Stimulated activated naive CD4-positive, alpha-beta T cell treated with Interleukin-2 at 50 U/mL for 16 hours (primary cell): ENCODE data around the gene CTSD.
A peak's percentile ranks its signal among the peaks of the same experiment; 100 is the strongest.
"Not testable (repeated sequence)": the region's sequence is repeated elsewhere in the genome, so short reads cannot be mapped to it uniquely, and the experiment has no call there.

Source experiments
- DNase-seq: peaks from one replicate; lab custom pipeline; 2025; lab: John Stamatoyannopoulos, UW

CTSD gene

DNA sequence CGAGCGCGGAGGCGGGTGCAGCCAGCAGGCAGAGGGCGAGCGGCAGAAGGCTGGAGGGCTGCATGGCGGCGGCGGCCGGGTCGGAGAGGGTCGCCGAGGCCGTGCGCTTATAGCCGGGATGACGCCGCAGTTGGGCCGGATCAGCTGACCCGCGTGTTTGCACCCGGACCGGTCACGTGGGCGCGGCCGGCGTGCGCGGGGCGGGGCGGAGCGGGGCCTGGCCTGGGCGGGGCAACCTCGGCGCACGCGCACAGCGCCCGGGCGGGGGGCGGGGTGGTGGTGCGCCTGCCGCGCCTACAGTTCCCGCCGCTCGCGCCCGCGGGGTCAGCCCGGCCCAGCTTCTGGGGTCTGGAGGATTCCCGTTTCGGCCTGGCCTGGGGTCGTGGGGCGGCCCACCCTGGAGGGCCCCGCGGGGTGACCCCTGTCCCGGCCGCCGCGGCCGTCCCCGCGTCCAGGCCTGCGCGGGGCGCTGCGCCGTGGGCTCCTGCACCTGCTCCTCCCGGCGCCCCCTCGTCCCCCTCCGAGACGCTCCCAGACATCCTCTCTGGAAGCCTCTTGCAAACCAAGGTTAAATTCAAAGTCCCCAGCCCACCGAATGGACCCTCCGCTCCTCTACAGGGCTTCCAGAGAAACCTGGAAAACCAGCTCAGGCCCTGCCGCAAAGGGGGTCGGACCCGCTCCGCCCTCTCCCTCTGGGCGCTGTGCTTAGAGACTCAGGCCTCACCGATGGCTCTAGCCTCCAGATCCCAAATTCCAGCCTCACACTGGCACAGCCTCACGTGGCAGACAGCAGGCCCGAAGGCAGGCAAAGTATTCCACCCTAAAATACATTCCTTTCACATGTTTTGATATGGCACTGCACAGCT, at the start of gene CTSD:
Gene CTSD (minus strand): TSS at position 132 of the 866 bp plus-strand sequence. CDS start 68 bp downstream, at position 64.
- DNase-seq, result peak; percentile 79

DNA sequence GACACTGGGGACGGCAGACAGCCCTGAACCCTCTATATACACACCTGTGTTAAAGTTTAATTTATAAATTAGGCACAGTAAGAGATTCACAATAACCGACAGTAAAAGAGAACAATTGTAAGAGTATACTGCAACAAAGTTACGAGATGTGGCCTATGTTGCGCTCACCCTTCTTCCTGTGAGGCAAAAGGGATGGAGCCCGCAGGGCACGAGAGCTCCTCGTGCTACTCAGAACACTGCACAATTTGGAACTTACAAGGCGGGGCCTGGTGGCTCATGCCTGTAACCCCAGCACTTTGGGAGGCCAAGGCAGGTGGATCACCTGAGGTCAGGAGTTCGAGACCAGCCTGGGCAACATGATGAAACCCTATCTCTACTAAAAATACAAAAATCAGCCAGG, 49.6 kb upstream of the CTSD start:
- DNase-seq, result not testable (repeated sequence)

DNA sequence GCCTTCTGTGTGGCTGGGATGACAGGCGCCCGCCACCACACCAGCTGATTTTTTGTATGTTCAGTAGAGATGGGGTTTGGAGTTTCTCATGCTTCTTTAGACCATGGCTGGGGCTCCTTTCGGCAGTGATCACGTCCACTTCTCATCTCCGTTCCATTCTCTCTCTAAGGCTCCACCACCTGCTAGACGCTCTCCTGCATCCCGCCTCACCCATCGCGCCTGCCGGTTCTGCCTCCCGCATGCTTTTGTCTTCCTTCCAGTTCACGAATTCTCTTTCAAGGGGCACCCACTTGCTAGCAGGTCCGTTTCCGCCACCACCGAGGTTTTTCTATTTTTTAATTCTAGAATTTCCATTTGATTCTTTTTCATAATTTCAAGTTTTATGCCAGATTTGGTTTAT, 49.1 kb upstream of the CTSD start:
- DNase-seq, result no peak

DNA sequence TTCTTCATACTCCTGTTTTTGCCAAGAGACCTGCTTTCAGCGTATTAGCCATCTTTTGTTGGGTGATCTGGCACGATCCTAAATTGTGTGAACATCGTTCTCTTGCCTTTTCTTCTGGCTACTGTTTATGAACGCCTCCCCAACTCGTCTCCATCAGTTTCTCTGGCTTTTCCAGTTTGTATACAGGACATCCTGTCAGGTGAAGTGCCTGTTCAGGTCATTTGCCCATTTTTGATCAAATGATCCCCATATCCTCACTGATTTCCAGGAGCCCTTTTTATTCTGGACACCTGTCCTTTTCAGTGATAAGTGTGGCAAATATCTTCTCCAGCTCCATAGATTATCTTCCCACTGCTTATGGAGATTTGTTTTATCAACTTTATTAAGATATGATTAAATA, 48.5 kb upstream of the CTSD start:
- no peak for DNase-seq

DNA sequence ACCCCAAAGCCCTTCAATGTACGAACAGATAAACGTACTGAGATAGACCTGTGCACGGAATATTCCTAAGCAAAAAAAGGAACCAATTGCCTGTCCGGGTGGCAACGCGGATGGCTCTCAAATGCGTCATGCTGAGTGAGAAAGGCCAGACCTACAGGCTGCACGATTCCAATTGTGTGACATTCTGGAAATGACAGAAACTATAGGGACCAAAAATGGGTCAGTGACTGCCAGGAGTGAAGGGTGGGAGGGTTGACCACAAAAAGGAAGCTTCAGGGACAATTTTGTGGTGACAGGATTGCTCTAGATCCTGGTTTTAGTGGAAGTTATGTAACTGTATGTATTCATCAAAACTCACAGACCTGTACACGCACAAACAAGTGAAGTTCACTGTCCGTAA, 47.0 kb upstream of the CTSD start:
- no peak for DNase-seq

DNA sequence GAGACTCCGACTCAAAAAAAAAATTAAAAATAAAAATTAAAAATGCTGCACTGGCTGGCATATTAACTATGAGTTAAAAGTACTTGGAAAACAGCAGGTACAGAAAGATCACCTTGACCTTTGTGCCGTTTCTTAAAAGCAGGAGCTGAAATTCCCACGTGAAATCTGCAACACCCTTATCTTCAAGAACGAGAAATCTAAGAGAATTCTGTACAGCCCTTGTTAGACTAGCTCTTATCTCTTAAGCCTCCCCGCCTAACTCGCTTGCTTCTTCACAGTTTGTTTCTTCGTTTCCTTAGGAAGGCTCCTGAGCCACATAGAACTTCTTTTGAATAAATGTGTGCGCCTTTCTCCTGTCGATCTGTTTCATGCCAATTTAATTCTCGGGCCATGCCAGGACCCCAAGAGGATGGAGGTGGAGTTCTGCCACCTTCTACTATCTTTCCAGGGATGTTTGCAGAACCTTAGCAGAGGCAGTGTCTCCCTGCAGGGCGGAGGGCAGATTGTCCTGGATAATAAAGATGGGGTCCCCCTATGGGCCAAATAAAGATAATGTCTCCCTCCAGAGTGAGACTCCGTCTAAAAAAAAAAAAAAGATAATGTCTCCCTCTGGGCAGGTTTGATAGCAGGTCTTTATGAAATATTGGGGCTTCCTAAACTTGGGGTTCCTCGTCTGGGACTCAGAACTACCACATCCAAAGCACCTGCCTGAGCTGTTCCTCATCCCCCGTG, 43.7 kb upstream of the CTSD start:
- no peak for DNase-seq

DNA sequence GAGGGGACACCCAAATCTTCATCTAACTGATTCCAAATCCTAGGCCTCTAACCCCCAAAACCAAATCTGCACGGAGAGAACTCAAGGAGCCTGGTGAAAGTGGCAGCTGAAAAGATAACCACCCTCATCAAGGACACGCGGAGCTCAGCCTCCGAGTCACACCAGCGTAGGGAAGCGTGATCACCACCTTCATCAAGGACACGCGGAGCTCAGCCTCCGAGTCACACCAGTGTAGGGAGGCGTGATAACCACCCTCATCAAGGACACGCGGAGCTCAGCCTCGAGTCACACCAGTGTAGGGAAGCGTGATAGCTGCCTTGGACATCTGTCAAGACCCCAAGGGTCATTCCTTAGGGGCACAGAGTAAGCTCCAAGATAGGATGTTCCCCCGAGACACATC, 41.8 kb upstream of the CTSD start:
- no peak for DNase-seq

DNA sequence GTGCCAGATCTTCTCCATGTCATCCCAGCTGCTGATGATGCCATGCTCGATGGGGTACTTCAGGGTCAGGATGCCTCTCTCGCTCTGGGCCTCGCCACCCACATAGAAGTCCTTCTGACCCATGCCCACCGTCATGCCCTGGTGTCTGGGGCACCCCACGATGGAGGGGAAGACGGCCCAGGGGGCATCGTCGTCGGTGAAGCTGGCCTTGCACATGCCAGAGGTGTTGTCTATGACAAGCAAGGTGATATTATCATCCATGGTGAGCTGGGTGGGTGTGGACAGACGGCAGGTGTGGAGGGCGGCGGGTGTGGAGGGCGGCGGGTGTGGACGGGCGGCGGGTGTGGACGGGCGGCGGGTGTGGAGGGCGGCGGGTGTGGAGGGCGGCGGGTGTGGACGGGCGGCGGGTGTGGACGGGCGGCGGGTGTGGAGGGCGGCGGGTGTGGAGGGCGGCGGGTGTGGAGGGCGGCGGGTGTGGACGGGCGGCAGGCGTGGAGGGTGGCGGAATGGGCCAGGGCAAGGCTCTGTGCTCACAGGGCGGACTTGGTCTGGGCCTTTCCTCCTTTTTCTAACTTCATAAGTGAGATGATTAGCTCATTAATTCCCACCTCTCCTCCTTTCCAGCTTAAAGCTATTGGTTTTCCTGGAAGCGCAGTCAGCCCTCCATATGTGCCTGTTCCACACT, 40.2 kb upstream of the CTSD start:
- not testable (repeated sequence) for DNase-seq

DNA sequence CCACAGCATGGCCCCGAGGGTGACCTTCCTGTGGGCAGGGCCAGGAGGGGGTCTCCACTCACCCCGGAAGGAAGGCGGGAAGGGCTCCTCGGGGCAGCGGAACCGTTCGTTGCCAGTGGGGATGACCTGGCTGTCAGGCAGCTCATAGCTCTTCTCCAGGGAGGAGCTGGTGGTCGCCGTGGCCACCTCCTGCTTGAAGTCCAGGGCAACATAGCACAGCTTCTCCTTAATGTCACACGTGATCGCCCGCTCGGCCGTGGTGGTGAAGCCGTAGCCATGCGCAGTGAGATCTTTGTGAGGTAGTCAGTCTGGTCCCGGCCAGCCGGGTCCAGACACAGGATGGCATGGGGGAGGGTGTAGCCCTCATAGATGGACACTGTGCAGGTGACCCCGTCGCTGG, 39.5 kb upstream of the CTSD start:
- DNase-seq, result no peak

DNA sequence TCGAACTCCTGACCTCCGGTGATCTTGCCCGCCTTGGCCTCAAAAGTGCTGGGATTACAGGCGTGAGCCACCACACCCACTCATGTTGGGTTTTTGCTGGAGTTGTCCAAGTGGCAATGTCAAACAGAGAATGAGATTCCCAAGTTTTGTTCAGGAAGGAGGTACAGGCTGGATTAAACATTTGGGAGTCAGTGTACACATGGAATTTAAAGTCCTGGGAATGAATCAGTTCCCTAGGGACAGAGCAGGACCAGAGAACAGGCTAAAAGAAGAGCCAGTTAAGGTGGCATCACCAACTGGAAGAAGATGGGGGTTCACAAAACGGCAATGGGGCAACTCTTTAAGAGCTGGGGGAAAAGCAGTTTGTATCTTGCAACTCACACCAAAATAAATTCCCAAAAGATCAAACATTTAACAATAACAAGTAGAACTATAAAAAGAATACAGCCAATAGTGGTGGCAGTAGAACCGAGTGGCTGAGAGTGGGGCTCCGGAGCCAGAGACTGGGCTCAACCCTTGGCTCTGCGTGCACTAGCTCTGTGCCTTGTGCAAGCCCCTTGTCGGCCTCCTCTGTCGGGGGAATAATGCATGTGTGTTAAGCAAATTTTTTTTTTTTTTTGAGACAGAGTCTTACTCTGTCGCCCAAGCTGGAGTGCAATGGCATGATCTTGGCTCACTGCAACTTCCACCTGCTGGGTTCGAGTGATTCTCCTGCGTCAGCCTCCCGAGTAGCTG, 33.8 kb upstream of the CTSD start:
- DNase-seq, result no peak

DNA sequence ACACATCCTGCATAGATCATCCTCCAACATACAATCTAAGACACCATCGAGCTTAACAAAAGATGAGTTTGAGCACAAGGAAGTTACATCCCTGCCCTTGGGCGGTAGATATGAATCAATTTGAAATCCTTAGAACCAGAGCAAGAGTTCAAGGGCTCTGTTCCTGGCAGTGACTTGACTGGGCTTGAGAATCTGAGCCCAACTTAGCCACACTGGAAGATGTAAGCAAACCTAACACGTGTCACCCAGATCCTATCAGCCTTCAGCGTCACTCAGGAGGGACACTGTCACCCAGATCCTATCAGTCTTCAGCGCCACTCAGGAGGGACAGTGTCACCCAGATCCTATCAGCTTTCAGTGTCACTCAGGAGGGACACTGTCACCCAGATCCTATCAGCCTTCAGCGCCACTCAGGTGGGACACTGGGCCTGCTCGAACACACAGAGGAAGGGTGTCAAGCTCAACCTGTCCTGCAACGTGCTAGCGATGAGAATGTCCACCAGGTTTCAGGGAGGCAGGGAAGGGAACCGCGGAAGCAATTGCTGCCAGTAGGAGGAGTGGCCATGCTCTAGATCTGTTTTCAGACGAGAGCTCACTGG, 32.8 kb upstream of the CTSD start:
- DNase-seq, result no peak

DNA sequence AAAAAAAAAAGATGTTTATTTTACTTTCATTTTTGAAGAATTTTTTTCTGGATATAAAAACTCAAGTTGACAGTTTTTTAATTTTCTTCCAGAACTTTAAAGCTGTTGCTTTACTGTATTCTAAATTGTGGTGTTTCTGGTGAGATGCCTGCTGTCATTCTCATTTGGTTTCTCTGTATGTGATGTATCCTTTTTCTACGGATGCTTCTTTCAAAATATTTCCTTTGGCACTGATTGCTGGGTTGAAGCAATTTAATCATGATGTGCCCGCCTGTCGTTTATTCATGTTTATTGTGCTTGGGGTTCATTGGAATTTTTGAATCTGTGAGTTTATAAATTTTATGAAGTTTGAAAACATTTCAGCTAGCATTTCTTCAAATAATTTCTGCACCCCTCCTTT, 29.4 kb upstream of the CTSD start:
- no peak for DNase-seq

DNA sequence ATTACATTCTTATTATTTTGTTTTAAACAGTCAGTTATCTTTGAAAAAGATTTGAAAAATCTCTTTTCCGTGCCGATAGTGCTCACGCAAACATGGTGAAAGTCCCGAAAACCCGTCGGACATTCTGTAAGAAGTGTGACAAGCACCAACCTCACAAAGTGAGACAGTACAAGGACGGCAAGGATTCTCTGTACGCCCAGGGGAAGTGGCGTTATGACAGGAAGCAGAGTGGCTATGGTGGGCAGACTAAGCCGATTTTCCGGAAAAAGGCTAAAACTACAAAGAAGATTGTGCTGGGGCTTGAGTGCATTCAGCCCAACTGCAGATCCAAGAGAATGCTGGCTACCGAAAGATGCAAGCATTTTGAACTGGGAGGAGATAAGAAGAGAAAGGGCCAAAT, 28.7 kb upstream of the CTSD start:
- DNase-seq, result no peak

DNA sequence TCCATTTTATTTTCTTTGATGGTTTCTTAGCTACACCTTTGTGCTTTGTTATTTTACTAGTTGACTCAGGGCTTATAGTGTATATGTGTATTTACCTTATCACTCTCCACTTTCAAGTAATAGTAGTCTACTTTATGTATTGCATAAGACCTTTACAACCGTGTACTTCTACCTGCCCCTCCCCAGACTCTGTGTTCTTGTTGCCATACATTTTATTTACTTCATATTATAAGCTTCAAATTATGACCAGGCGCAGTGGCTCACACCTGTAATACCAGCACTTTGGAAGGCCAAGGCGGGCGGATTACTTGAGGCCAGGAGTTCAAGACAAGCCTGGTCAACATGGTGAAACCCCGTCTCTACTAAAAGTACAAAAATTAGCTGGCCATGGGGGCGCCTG, 28.2 kb upstream of the CTSD start:
- DNase-seq, result no peak

DNA sequence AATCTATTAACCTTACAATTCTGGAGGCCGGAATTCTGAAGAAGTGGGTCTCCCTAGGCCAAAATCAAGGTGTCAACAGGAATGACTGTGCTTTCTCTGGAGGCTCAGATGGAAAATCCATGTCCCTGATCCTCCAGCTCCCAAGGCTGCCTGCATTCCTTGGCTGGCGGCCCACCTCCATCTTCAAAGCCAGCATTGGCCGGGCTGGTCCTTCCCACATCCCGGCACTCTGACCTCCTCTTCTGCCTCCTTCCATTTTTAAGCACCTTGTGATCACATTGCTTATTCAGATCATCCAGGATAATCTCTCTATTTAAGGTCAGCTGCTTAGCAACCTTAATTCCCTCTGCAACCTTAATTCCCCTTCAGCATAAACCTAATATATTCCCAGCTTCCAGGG, 22.7 kb upstream of the CTSD start:
- DNase-seq, result no peak

DNA sequence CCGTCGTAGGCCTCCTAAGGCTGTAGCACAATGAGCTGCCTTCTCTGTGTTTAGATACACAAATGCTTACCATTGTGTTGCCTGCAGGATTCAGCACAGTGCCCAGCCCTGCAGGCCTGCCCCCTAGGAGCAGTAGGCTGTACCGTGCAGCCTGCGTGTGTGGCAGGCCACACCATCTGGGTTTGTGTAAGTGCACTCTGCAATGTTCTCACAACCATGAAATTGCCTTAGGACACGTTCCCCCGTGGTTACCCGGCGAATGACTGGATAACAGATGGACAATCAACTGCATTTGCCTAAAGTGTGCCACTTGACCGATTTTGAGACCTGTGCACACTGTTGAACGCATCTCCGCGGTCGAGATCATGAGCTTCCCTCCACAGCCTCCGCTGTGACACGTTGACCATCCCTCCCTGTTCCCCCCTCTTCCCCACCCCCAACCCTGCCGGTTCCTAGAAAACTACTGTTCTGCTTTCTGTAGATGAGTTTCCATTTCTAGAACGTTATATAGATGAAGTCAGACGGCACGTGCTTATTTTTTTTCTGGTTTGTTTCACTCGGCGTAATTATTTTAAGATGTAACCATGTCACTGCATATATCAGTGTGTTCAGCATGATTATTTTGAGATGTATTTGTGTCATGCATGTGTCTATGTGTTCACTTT, 22.2 kb upstream of the CTSD start:
- no peak for DNase-seq

DNA sequence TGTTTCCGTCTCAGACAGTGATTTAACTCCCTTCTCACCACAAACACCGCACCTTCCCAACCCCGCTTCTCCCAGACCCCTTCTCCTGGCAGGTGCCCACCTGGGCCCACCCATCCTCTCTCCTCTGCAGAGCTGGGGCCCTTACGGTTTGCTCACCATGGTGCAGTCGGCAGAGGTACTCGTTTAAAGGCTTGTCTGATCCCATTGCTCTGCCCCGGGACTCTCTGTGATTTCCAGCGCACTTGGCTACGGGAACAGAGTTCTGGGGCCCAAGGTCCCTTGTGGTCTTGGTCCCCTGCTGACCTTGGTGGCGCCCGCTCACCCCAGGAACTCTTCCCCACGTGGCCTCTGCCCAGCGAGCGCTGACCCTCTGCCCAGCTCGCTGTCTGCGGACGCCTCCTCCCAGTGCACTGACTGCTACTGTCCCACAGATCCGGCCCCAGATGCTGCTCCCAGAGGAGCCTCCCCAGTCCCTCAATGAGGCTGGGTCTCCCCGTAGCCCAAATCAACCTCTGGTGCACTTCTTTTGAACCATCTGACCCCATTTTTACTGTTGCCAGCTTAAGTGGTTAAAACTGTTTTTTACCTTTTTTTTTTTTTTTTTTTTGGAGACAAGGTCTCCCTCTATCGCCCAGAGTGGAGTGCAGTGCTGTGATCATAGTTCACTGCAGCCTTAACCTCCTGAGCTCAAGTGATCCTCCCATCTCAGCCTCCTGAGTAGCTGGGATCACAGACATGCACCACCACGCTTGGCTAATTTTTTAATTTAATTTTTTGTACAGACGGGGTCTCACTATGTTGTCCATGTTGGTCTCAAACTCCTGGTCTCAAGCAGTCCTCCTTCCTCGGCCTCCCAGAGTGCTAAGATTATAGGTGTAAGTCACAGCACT, 21.3 kb upstream of the CTSD start:
- no peak for DNase-seq

DNA sequence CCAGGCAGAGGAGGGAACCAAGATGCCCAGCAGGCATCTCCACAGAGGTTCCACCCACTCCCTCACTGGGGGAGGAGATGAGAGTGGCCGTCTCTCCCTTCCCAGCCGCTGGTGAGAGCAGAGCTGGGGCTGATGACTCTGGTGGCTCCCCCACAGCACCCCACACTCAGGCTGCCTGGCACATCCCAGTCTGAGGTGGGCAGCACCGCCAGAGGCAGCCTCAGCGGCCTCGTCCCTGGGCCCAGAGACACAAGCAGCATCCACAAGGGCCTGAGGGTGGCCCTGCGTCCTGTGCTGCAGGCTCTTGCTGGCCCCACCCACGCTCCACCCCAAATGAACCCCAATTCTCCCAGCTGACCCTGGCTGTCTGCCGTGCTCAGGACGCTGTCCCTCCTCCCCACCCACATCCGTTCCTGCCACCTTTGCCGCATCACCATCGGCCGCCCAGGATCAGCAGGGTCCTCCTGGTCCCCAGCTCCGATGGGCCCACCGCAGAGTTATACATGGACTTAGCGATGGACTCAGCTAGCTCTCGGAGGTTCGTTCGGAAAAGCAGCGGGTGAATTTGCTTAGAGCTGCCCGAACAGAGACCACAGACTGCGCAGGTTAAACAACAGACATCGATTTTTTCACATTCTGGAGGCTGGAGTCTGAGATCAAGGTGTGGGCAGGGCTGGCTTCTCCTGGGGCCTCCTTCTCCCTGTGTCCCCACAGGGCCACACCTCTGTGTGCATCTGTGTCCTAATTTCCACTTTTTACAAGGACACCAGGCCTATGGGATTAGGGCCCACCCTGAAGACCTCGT, 20.2 kb upstream of the CTSD start:
- no peak for DNase-seq
